Measurements from ENCODE around the gene SURF2.

DNA sequence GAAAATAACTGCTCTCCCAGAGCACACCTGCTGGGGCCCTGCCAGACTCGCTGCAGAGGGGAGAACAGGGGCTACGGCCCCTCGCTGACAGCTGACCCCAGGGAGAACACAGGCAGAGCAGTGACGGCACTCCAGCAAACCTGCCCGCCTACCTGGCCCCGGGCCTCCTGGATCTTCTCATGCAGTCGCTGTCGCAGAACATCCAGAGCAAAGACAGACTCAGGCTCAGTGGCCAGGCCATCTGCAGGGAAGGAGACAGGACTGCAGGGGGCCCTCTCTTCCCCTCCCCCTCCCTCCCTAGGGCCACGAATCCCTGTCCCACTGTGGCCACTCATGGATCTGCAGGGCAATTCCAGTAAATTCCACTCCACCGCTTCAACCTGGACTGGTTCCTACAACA, 22.8 kb upstream of the SURF2 start:
- TF ChIP-seq POLR2A (IDR thresholded peaks at IDR 0.05; ENCODE audit: low read depth) (no peak), POLR2AphosphoS5 (IDR thresholded peaks at IDR 0.05) (no peak), EP300 (IDR thresholded peaks at IDR 0.05) (no peak)
- TF ChIP-seq, protein P1, sequence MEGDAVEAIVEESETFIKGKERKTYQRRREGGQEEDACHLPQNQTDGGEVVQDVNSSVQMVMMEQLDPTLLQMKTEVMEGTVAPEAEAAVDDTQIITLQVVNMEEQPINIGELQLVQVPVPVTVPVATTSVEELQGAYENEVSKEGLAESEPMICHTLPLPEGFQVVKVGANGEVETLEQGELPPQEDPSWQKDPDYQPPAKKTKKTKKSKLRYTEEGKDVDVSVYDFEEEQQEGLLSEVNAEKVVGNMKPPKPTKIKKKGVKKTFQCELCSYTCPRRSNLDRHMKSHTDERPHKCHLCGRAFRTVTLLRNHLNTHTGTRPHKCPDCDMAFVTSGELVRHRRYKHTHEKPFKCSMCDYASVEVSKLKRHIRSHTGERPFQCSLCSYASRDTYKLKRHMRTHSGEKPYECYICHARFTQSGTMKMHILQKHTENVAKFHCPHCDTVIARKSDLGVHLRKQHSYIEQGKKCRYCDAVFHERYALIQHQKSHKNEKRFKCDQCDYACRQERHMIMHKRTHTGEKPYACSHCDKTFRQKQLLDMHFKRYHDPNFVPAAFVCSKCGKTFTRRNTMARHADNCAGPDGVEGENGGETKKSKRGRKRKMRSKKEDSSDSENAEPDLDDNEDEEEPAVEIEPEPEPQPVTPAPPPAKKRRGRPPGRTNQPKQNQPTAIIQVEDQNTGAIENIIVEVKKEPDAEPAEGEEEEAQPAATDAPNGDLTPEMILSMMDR (IDR thresholded peaks at IDR 0.05) = no peak
